ENCODE data around the gene AP4B1. TPM values are rescaled to one million over a fixed set of nuclear protein-coding genes. Genes with fewer than 3 reads are reported as not detected.

Gene AP4B1
- total RNA-seq, 4 donors from 2014 or later: 5.9 to 13.7 (median 6.0) TPM

- no peaks in the 10 kb centered on the region for H3K9me3 ChIP-seq
- no peaks in the 10 kb centered on the region for H3K27me3 ChIP-seq
- H3K4me3 ChIP-seq: no peak overlapping the region
- TF ChIP-seq POLR2AphosphoS5 (IDR thresholded peaks at IDR 0.05) (no peak), CTCF (IDR thresholded peaks at IDR 0.05) (no peak), EP300 (IDR thresholded peaks at IDR 0.05) (no peak), POLR2A (IDR thresholded peaks at IDR 0.05; ENCODE audit: low read depth) (no peak)
- no peak overlapping the region for H3K27ac ChIP-seq (replicated peaks in 1 of 4)
- H3K4me1 ChIP-seq: no peaks in the 10 kb centered on the region
- intact Hi-C loops (cut with DNase I): no loop called here
- 94% methylated on average over 2 of the region's 2 CpGs for whole genome bisulfite sequencing
- DNase-seq (ENCODE audit: extremely low spot score): no peak
- H3K36me3 ChIP-seq: no peaks in the 10 kb centered on the region
Measured at GRCh38 chr1:113875714-113876113, 28.9 kb downstream of the AP4B1 start.

GRCh38 chr1:113874012-113874879, 30.4 kb downstream of the AP4B1 start:
- intact Hi-C loops (cut with DNase I): no loop called here
- DNase-seq (ENCODE audit: extremely low spot score): no peak
- 85% methylated on average over 1 of the region's 1 CpG for whole genome bisulfite sequencing
- no peaks in the 10 kb centered on the region for H3K9me3 ChIP-seq
- H3K36me3 ChIP-seq: no peaks in the 10 kb centered on the region
- H3K4me1 ChIP-seq: no peaks in the 10 kb centered on the region
- no peak overlapping the region for H3K4me3 ChIP-seq
- H3K27me3 ChIP-seq: no peaks in the 10 kb centered on the region
- TF ChIP-seq POLR2AphosphoS5 (IDR thresholded peaks at IDR 0.05): no peak
- TF ChIP-seq CTCF (IDR thresholded peaks at IDR 0.05): no peak
- TF ChIP-seq POLR2A (IDR thresholded peaks at IDR 0.05; ENCODE audit: low read depth): no peak
- H3K27ac ChIP-seq (replicated peaks in 1 of 4): no peak overlapping the region

GRCh38 chr1:113872219-113872935, 32.2 kb downstream of the AP4B1 start:
- no peaks in the 10 kb centered on the region for H3K36me3 ChIP-seq
- intact Hi-C loops (cut with DNase I): no loop called here
- no peaks in the 10 kb centered on the region for H3K4me1 ChIP-seq
- H3K27ac ChIP-seq (replicated peaks in 1 of 4): peak overlapping the region in 2 of 4 donors; percentile 9 to 50
- H3K9me3 ChIP-seq: no peaks in the 10 kb centered on the region
- TF ChIP-seq EP300 (IDR thresholded peaks at IDR 0.05): no peak
- no peak overlapping the region for H3K4me3 ChIP-seq
- DNase-seq (ENCODE audit: extremely low spot score): no peak
- no peaks in the 10 kb centered on the region for H3K27me3 ChIP-seq

GRCh38 chr1:113871597-113872113, 32.9 kb downstream of the AP4B1 start, which contains the start of gene PTPN22:
Gene PTPN22, minus strand, starts transcription at chr1:113871712.
- Histone ChIP-seq H3K4me3 (peak within 1 kb of the TSS in 1 of 4 donors; percentile 18), H3K27ac (replicated peaks in 1 of 4) (peak within 1 kb of the TSS in 2 of 4 donors; percentile 9 to 50), H3K36me3 (no peaks in the 10 kb centered on the region), H3K4me1 (no peaks in the 10 kb centered on the region), H3K27me3 (no peaks in the 10 kb centered on the region), H3K9me3 (no peaks in the 10 kb centered on the region)
- DNase-seq (ENCODE audit: extremely low spot score): no peak
- intact Hi-C loops (cut with DNase I): no loop called here
- TF ChIP-seq POLR2A (IDR thresholded peaks at IDR 0.05; ENCODE audit: low read depth) (peak; percentile 13), CTCF (IDR thresholded peaks at IDR 0.05) (no peak), POLR2AphosphoS5 (IDR thresholded peaks at IDR 0.05) (peak; percentile 36 to 41)
- WGBS: 67% methylated on average over 4 of the region's 4 CpGs

GRCh38 chr1:113870778-113871177, 33.8 kb downstream of the AP4B1 start:
- no peak overlapping the region for H3K27ac ChIP-seq (replicated peaks in 1 of 4)

More at GRCh38 chr1:113870778-113871177, 33.8 kb downstream of the AP4B1 start:
- no peaks in the 10 kb centered on the region for H3K36me3 ChIP-seq
- H3K27me3 ChIP-seq: no peaks in the 10 kb centered on the region
- no peak for DNase-seq (ENCODE audit: extremely low spot score)
- H3K9me3 ChIP-seq: no peaks in the 10 kb centered on the region
- WGBS: 93% methylated on average over 3 of the region's 3 CpGs
- H3K4me3 ChIP-seq: no peak overlapping the region
- TF ChIP-seq CTCF (IDR thresholded peaks at IDR 0.05) (no peak), POLR2AphosphoS5 (IDR thresholded peaks at IDR 0.05) (no peak), EP300 (IDR thresholded peaks at IDR 0.05) (no peak), POLR2A (IDR thresholded peaks at IDR 0.05; ENCODE audit: low read depth) (no peak)
- intact Hi-C loops (cut with DNase I): no loop called here
- H3K4me1 ChIP-seq: no peaks in the 10 kb centered on the region

Data from esophagus muscularis mucosa (tissue), 4 donors.